Fibroblast of lung (primary cell): ENCODE results near the gene PPFIBP2. TPM values are rescaled to one million over a fixed set of nuclear protein-coding genes. Genes with fewer than 3 reads are reported as not detected.

Source experiments
- DNase-seq, 2 donors: peaks; one replicate each; pipeline versions ENCODE4 v3.0.0 to v3.0.0-alpha.2; 2010; ENCODE audit warnings: low read depth in 2 of 2
- H2AFZ ChIP-seq: 2 replicates; pipeline ENCODE4 v1.5.1; 2012; ENCODE audit warnings: low read length, control low read depth, inconsistent platforms
- H3K27ac ChIP-seq: 2 replicates; pipeline ENCODE4 v1.5.1; 2011; ENCODE audit warnings: low read length, control low read depth; ENCODE audit not compliant: insufficient read depth
- H3K27me3 ChIP-seq: 2 replicates; pipeline ENCODE4 v1.5.1; 2011; ENCODE audit warnings: mild to moderate bottlenecking, low read length; ENCODE audit not compliant: control insufficient read depth, insufficient read depth
- H3K36me3 ChIP-seq: 2 replicates; pipeline ENCODE4 v1.5.1; 2011; ENCODE audit warnings: low read length; ENCODE audit not compliant: control insufficient read depth, insufficient read depth
- H3K4me1 ChIP-seq: 2 replicates; pipeline ENCODE4 v1.5.1; 2011; ENCODE audit warnings: low read length; ENCODE audit not compliant: control insufficient read depth, insufficient read depth; ENCODE audit errors: extremely low read depth
- H3K4me2 ChIP-seq: 2 replicates; pipeline ENCODE4 v1.5.1; 2011; ENCODE audit warnings: low read length, control low read depth; ENCODE audit not compliant: insufficient read depth; ENCODE audit errors: extremely low read depth
- H3K4me3 ChIP-seq, 4 experiments: fragments of 200-600 bp in 1 of 4; sonication (generic) in 1 of 4; replicated peaks in 1 of 4; 2 replicates each; pipeline ENCODE4 v1.5.1; 2011 to 2016; ENCODE audit warnings: low read length in 4 of 4, low read depth in 3 of 4, mild to moderate bottlenecking in 3 of 4, control low read depth in 2 of 4, inconsistent platforms in 1 of 4, mixed read lengths in 1 of 4; ENCODE audit not compliant: insufficient read depth in 1 of 4; ENCODE audit errors: control extremely low read depth in 1 of 4
- H3K79me2 ChIP-seq: 2 replicates; pipeline ENCODE4 v1.5.1; 2012; ENCODE audit warnings: mild to moderate bottlenecking, low read length, inconsistent platforms; ENCODE audit not compliant: control insufficient read depth, insufficient read depth
- H3K9ac ChIP-seq: 2 replicates; pipeline ENCODE4 v1.5.1; 2011; ENCODE audit warnings: mild to moderate bottlenecking, low read length, control low read depth; ENCODE audit not compliant: insufficient read depth
- H3K9me3 ChIP-seq: 2 replicates; pipeline ENCODE4 v1.5.1; 2012; ENCODE audit warnings: low read depth, low read length; ENCODE audit not compliant: control insufficient read depth, insufficient read depth
- H4K20me1 ChIP-seq: 2 replicates; pipeline ENCODE4 v1.5.1; 2011; ENCODE audit warnings: low read length; ENCODE audit not compliant: control insufficient read depth, insufficient read depth; ENCODE audit errors: extremely low read depth
- EZH2 ChIP-seq: IDR thresholded peaks from 2 replicates; pipeline ENCODE4 v1.5.1; 2012; ENCODE audit warnings: low read length, control low read depth, mild to moderate bottlenecking; ENCODE audit errors: missing control alignments
- polyA plus RNA-seq, 2 donors: library from polyadenylated mRNA; depleted of rRNA in 1 of 2; stranded (reverse) in 1 of 2; unstranded in 1 of 2; fragments of >200 nt; gene quantifications; 2 replicates each; pipeline ENCODE4 v1.2.1, GENCODE V29; 2011 to 2012; ENCODE audit warnings: missing spikeins in 1 of 2
- total RNA-seq: library from RNA; depleted of rRNA; stranded (reverse); fragments of >200 nt; gene quantifications from 2 replicates; pipeline ENCODE4 v1.2.1, GENCODE V29; 2014
- TF ChIP-seq, protein P1 (sequence below), 2 donors: IDR thresholded peaks in 1 of 2; conservative IDR thresholded peaks in 1 of 2; 1 replicate in 1 of 2; 2 replicates in 1 of 2; pipeline ENCODE4 v1.5.1; 2011 to 2012; ENCODE audit warnings: low read length in 2 of 2, control low read depth in 1 of 2, inconsistent platforms in 1 of 2, low read depth in 1 of 2, mild to moderate bottlenecking in 1 of 2

The PPFIBP2 gene
- total and polyA plus RNA-seq, 2 donors (not counting 1 experiment from before 2014, with no cell fraction given): 11.4 to 38.8 TPM

DNA sequence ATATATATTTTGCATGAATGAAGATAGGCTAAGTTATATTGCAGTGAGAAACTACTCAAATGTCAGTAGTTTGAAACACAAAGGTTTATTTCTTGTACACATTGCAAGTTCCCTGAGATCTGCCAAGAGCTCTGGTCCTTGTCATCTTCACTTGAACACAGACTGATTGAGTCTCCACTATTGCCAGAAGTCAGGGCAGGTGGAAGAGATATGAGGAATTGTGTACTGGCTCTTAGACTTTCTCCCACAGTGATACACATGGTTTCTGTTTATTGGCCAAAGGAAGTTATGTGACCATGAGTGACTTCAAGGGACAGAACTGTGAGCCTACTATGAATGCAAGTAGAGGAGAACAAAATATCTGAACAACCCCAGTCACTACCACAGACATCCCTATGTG is 44.2 kb downstream of the PPFIBP2 start:
- H3K27ac ChIP-seq: no peak overlapping the region
- H3K4me3 ChIP-seq: no peak overlapping the region
- H2AFZ ChIP-seq: no peak overlapping the region
- TF ChIP-seq EZH2: no peak
- TF ChIP-seq, protein P1, sequence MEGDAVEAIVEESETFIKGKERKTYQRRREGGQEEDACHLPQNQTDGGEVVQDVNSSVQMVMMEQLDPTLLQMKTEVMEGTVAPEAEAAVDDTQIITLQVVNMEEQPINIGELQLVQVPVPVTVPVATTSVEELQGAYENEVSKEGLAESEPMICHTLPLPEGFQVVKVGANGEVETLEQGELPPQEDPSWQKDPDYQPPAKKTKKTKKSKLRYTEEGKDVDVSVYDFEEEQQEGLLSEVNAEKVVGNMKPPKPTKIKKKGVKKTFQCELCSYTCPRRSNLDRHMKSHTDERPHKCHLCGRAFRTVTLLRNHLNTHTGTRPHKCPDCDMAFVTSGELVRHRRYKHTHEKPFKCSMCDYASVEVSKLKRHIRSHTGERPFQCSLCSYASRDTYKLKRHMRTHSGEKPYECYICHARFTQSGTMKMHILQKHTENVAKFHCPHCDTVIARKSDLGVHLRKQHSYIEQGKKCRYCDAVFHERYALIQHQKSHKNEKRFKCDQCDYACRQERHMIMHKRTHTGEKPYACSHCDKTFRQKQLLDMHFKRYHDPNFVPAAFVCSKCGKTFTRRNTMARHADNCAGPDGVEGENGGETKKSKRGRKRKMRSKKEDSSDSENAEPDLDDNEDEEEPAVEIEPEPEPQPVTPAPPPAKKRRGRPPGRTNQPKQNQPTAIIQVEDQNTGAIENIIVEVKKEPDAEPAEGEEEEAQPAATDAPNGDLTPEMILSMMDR (conservative IDR thresholded peaks at IDR 0.05 in 1 of 2, IDR thresholded peaks at IDR 0.05 in 1 of 2; ENCODE audit: low read depth in 1 of 2, low read length in 2 of 2): no peak
- H3K9me3 ChIP-seq: no peaks in the 10 kb centered on the region
- no peaks in the 10 kb centered on the region for H3K79me2 ChIP-seq
- no peak for DNase-seq
- no peaks in the 10 kb centered on the region for H3K36me3 ChIP-seq
- H3K9ac ChIP-seq: no peak overlapping the region
- H4K20me1 ChIP-seq: no peaks in the 10 kb centered on the region
- no peaks in the 10 kb centered on the region for H3K27me3 ChIP-seq
- H3K4me2 ChIP-seq: no peak overlapping the region
- H3K4me1 ChIP-seq: no peaks in the 10 kb centered on the region

DNA sequence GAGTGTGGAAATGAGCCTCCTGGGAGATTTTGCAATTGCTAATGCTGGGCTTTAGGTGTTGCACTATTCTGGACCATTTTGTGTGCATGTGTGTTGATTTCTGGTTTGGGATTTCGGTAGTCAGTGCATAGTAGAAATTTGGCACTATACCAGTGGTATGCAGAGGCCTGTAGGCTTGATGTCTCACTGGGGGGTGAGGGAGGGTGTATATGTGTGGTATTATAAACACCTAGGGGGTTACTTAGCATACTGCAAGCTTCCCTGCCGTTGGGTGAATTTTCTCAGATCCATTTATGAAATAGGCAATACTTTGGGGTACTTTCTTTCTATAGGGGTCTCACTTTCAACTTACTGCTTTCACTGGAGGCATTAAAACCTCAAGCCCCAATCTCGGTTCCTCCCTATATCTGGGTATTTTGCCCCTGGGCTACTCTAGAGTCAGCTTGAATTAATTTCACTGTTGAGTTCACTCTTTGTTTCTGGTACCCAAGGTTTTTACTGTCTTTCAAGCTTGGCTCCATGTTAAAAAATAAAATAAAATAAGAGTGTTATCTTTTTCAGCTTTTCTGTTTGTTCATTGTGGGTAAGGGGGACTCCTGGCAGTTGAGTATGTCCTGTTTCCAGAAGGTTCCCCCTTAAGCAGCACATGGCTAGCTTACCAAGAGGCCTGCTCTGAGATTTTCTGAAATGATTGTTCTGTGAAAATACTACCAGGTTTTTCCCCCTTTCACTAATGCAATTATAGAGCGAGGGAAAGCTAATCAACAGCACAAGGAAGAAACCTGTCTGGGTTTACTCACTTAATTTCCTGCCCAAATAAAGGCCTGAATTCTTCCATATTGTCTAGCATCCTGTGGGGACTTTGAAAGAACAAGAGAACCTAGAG is 45.8 kb downstream of the PPFIBP2 start:
- Histone ChIP-seq H3K9ac (no peak overlapping the region), H3K4me1 (no peaks in the 10 kb centered on the region), H3K79me2 (no peaks in the 10 kb centered on the region), H3K36me3 (no peaks in the 10 kb centered on the region), H3K27ac (no peak overlapping the region), H3K27me3 (no peaks in the 10 kb centered on the region), H3K4me3 (no peak overlapping the region), H3K4me2 (no peak overlapping the region), H4K20me1 (no peaks in the 10 kb centered on the region), H3K9me3 (no peaks in the 10 kb centered on the region), H2AFZ (no peak overlapping the region)
- TF ChIP-seq, protein P1 (conservative IDR thresholded peaks at IDR 0.05 in 1 of 2, IDR thresholded peaks at IDR 0.05 in 1 of 2; ENCODE audit: low read depth in 1 of 2, low read length in 2 of 2): no peak
- TF ChIP-seq EZH2: no peak
- no peak for DNase-seq

DNA sequence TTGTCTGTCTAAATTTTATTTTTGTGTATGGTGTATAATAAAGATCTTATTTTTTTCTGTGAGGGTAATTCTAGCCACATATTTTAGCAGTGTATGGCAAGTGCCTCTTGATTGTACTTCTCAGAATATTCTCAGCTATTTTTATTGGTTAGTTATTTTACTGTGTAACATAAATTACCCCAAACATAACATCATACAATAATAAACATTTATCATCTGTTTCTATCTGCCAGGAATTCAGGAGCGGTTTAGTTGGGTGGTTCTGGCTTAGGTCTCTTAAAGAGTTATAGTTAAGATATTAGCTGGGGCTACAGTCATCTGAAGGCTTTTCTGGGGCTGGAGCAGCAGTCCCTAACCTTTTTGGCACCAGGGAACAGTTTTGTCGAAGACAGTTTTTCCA is 47.8 kb downstream of the PPFIBP2 start:
- no peak for DNase-seq
- no peak for TF ChIP-seq EZH2
- TF ChIP-seq, protein P1 (conservative IDR thresholded peaks at IDR 0.05 in 1 of 2, IDR thresholded peaks at IDR 0.05 in 1 of 2; ENCODE audit: low read depth in 1 of 2, low read length in 2 of 2): no peak
- no peak overlapping the region for H3K9ac ChIP-seq
- no peak overlapping the region for H3K4me3 ChIP-seq
- H3K79me2 ChIP-seq: no peaks in the 10 kb centered on the region
- H3K27me3 ChIP-seq: no peaks in the 10 kb centered on the region
- no peak overlapping the region for H3K4me2 ChIP-seq
- H3K9me3 ChIP-seq: no peaks in the 10 kb centered on the region
- no peaks in the 10 kb centered on the region for H3K36me3 ChIP-seq
- H2AFZ ChIP-seq: no peak overlapping the region
- H3K4me1 ChIP-seq: no peaks in the 10 kb centered on the region
- no peak overlapping the region for H3K27ac ChIP-seq
- H4K20me1 ChIP-seq: no peaks in the 10 kb centered on the region
